ENCODE measurements around the gene CDKL1.

GRCh38 chr14:50359631-50360030 is 37.0 kb downstream of the CDKL1 start:
- TF ChIP-seq CTCF (IDR thresholded peaks at IDR 0.05) (no peak), EZH2 (IDR thresholded peaks at IDR 0.05; ENCODE audit: borderline replicate concordance, insufficient read depth, low read depth, low read length, poor library complexity, severe bottlenecking) (no peak)
